A549 treated with CORT108297 at 1 μM for 4 hours (cell line): ENCODE data around the gene S100Z. TPM values are rescaled to one million over a fixed set of nuclear protein-coding genes. Genes with fewer than 3 reads are reported as not detected.

ENCODE experiments used
- total RNA-seq: library from RNA; stranded (reverse); fragments of 200-300 nt; extraction: Qiagen RNA extraction; gene quantifications from 5 replicates; pipeline ENCODE4 v1.2.3, GENCODE V29; 2022

The S100Z gene
- total RNA-seq = not detected in 5 replicates

DNA sequence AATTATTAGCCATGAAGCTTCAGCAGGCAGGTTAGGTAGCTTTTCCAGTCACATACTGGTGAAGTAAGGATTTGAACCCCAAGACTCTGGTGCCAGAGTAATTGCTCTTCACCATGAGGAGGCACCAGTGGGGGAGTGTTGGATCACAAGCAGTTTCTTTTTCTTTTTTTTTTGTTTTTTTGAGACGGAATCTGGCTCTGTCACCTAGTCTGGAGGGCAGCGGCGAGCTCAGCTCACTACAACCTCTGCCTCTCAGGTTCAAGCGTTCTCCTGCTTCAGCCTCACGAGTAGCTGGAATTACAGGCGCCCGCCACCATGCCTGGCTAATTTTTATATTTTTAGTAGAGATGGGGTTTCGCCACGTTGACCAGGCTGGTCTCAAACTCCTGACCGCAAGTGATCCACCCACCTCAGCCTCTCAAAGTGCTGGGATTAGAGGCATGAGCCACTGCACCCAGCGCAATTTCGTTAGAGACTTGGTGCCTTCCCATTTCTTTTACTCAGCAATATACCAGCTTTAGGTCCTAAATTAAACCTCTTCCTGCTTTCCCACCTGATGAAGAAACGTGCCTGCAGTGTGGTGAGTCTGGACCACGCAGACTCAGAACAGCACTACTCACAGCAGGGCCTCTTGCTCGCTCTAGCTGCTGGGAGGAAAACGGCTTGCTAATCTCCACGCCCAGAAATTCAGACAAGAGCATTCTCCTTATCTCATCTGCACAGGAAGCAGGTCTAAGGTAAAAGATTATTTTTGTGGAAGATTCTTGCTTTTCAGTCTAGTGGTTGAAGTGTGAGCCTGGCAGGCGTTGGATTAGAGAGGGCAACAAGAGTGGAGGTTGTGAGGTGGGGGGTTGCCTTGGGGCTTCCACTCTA is at the start of gene S100Z:
TSS of gene S100Z (plus strand) at position 596 of the 873 bp plus-strand sequence. CDS start 25,346 bp downstream, outside the sequence.

DNA sequence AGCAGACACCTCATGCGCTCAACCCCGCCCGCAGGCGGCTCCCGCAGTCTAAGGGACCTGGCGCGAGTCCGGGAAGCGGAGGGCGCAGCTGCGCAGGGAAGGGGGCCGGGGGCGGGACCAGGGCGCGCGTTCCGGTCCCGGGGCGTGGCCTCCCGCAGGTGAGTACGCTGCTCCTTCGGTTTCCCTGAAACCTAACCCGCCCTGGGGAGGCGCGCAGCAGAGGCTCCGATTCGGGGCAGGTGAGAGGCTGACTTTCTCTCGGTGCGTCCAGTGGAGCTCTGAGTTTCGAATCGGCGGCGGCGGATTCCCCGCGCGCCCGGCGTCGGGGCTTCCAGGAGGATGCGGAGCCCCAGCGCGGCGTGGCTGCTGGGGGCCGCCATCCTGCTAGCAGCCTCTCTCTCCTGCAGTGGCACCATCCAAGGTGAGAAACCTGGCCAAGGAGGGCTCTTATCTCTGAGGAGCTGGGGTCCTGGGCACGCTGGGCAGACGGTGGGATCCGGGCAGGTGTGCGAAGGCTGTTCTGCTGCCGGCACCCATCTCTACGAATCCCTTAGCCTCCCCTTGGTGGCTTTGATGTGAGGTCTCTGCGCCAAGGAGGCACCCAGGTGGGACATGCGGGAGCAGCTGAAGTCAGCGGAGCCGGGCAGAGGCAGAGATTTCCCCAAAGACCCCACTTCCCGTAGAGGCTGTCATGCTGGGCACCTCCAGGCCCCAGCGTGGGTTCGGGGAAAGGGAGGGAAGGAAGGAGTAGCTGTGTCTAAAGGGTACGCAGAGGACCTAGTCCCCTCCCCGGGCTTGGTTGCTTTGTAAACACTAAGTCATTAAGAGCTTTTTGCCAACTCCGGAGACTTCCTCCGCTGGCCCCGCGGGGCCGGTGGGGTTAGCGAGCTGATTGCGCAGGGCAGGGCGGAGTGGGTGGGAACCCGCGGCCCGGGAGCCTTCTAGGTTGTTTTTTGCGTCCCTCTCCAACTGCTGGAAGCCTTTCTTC is 30.7 kb upstream of the S100Z start, which contains the start of gene F2RL1:
TSS of gene F2RL1 (plus strand) at position 187 of the 988 bp plus-strand sequence. CDS start at position 340, 153 bp downstream.

DNA sequence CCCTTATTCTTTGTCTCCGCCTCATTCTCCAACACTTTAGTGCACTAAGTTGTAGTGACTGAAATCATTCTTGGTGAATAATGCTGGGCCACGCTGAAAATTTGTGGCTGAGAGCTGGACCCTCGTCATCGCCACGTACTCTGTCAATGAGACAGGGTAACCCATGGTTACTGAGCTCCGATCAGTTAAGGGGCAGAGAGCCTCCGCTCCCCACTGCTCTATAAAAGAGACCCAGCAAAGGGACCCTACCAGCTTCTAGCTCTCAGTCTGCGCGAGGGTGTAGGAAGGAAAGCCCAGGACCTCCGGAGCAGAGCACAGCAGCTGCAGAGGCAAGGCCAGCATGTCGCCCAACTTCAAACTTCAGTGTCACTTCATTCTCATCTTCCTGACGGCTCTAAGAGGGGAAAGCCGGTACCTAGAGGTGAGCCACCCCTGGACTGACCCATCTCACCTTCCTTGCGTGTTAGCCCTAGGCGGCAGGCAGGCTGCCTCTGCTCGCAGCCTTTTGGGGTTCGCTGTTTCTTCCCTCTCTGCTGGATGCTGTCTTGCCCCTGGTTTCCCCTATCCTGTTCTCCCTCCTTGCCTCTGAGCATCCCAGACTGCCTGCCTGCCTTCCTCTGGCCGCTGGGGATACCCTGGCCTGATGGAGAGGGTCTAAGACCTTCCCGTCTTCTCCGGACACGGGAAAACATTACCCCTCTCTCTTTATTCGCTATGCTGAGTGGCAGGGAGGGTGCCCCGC is 103.2 kb downstream of the S100Z start, which contains the start of gene CRHBP:
TSS of gene CRHBP (plus strand) at position 251 of the 742 bp plus-strand sequence. CDS start at position 341, 90 bp downstream.

Other genes starting within 250 kb of the S100Z start
- gene F2RL2, start 226.6 kb upstream of the S100Z start, total RNA-seq = 3.8 to 4.8 TPM (median 4.3 TPM) in 5 replicates
- gene F2R, start 133.9 kb upstream of the S100Z start, total RNA-seq = 37.1 to 56.0 TPM (median 52.0 TPM) in 5 replicates
- 225 to 295 TPM (median 259 TPM) in 5 replicates for gene F2RL1, start 31.0 kb upstream of the S100Z start, total RNA-seq
- 0.09 to 0.25 TPM (median 0.15 TPM) in 5 replicates for gene CRHBP, start 103.0 kb downstream of the S100Z start, total RNA-seq
- 12.7 to 15.9 TPM (median 14.4 TPM) in 5 replicates for gene AGGF1, start 180.4 kb downstream of the S100Z start, total RNA-seq
- gene ZBED3, start 237.3 kb downstream of the S100Z start, total RNA-seq = 3.1 to 3.5 TPM (median 3.3 TPM) in 5 replicates